Urinary bladder (tissue), 4 donors: ENCODE data around the gene SH2D1B. TPM values are rescaled to one million over a fixed set of nuclear protein-coding genes. Genes with fewer than 3 reads are reported as not detected.

Source experiments
- DNase-seq: peaks from one replicate; pipeline ENCODE4 v3.0.0-alpha.2; 2015; ENCODE audit errors: extremely low spot score
- H3K27ac ChIP-seq: one replicate; pipeline ENCODE4 v1.5.1; 2013; ENCODE audit warnings: low read depth, mild to moderate bottlenecking, moderate library complexity
- H3K36me3 ChIP-seq: one replicate; pipeline ENCODE4 v1.6.1; 2013; ENCODE audit warnings: mild to moderate bottlenecking, moderate library complexity; ENCODE audit not compliant: insufficient read depth
- H3K4me1 ChIP-seq: one replicate; pipeline ENCODE4 v1.6.1; 2013; ENCODE audit warnings: mild to moderate bottlenecking, moderate library complexity; ENCODE audit not compliant: insufficient read depth
- H3K4me3 ChIP-seq: one replicate; pipeline ENCODE4 v1.5.1; 2013; ENCODE audit warnings: low read depth, low read length
- WGBS: extraction: QIAGEN DNeasy Blood & Tissue Kit; methylation state at CpG from one replicate; pipeline ENCODE4 v1.1.7; 2013; 5-methylcytosine and 5-hydroxymethylcytosine counted together
- polyA plus RNA-seq: library from polyadenylated mRNA; stranded (reverse); fragments of 200-250 nt; gene quantifications from one replicate; pipeline ENCODE4 v1.2.3, GENCODE V29; 2013
- total RNA-seq: library from RNA; depleted of rRNA; stranded (reverse); fragments of >200 nt; gene quantifications from one replicate; pipeline ENCODE4 v1.2.3, GENCODE V29; 2014
- donor health status: healthy with polysubstance abuse.
- donor health status: healthy.

Gene SH2D1B
- total and polyA plus RNA-seq, 2 donors: 0.08 to 0.37 TPM

GRCh38 chr1:162390396-162391185 is 21.3 kb downstream of the SH2D1B start:
- H3K4me1 ChIP-seq: no peaks in the 10 kb centered on the region
- H3K4me3 ChIP-seq: no peak overlapping the region
- no peak overlapping the region for H3K27ac ChIP-seq
- H3K36me3 ChIP-seq: no peaks in the 10 kb centered on the region
- DNase-seq: no peak
- 80% methylated on average over 15 of the region's 15 CpGs for WGBS

GRCh38 chr1:162389971-162390370 is 22.0 kb downstream of the SH2D1B start:
- no peak for DNase-seq
- Histone ChIP-seq H3K4me3 (no peak overlapping the region), H3K36me3 (no peaks in the 10 kb centered on the region), H3K4me1 (no peaks in the 10 kb centered on the region), H3K27ac (no peak overlapping the region)
- WGBS: 72% methylated on average over 9 of the region's 9 CpGs

- no peak overlapping the region for H3K4me3 ChIP-seq
- no peak overlapping the region for H3K27ac ChIP-seq
- H3K36me3 ChIP-seq: no peaks in the 10 kb centered on the region
- 38% methylated on average over 11 of the region's 11 CpGs for WGBS
- no peak for DNase-seq
- no peaks in the 10 kb centered on the region for H3K4me1 ChIP-seq
Measured at GRCh38 chr1:162389021-162389818, 22.7 kb downstream of the SH2D1B start.

- H3K27ac ChIP-seq: no peak overlapping the region
- H3K36me3 ChIP-seq: no peaks in the 10 kb centered on the region
- 91% methylated on average over 5 of the region's 5 CpGs for WGBS
- no peak overlapping the region for H3K4me3 ChIP-seq
- H3K4me1 ChIP-seq: no peaks in the 10 kb centered on the region
- DNase-seq: no peak
Measured at GRCh38 chr1:162388615-162389014, 23.3 kb downstream of the SH2D1B start.

- no peak for DNase-seq
- Histone ChIP-seq H3K4me1 (no peaks in the 10 kb centered on the region), H3K27ac (no peak overlapping the region), H3K4me3 (no peak overlapping the region), H3K36me3 (no peaks in the 10 kb centered on the region)
- 87% methylated on average over 8 of the region's 8 CpGs for WGBS
Measured at GRCh38 chr1:162388083-162388594, 23.8 kb downstream of the SH2D1B start.

GRCh38 chr1:162387226-162388082 is 24.5 kb downstream of the SH2D1B start:
- no peaks in the 10 kb centered on the region for H3K36me3 ChIP-seq
- WGBS: 75% methylated on average over 20 of the region's 20 CpGs
- no peak overlapping the region for H3K27ac ChIP-seq
- DNase-seq: no peak
- H3K4me1 ChIP-seq: no peaks in the 10 kb centered on the region
- no peak overlapping the region for H3K4me3 ChIP-seq

- no peak for DNase-seq
- 83% methylated on average over 8 of the region's 8 CpGs for WGBS
Measured at GRCh38 chr1:162386292-162387225, 25.4 kb downstream of the SH2D1B start.

GRCh38 chr1:162385702-162386101 is 26.2 kb downstream of the SH2D1B start:
- WGBS: 97% methylated on average over 3 of the region's 3 CpGs
- H3K36me3 ChIP-seq: no peaks in the 10 kb centered on the region
- no peak overlapping the region for H3K4me3 ChIP-seq
- no peak overlapping the region for H3K27ac ChIP-seq
- no peak for DNase-seq
- H3K4me1 ChIP-seq: no peaks in the 10 kb centered on the region

More at GRCh38 chr1:162386292-162387225, 25.4 kb downstream of the SH2D1B start:
- H3K4me1 ChIP-seq: no peaks in the 10 kb centered on the region
- H3K27ac ChIP-seq: no peak overlapping the region
- H3K4me3 ChIP-seq: no peak overlapping the region
- H3K36me3 ChIP-seq: no peaks in the 10 kb centered on the region

- 90% methylated on average over 3 of the region's 3 CpGs for WGBS
- Histone ChIP-seq H3K36me3 (no peaks in the 10 kb centered on the region), H3K27ac (no peak overlapping the region), H3K4me1 (no peaks in the 10 kb centered on the region), H3K4me3 (no peak overlapping the region)
- DNase-seq: no peak
Measured at GRCh38 chr1:162385280-162385623, 26.7 kb downstream of the SH2D1B start.

GRCh38 chr1:162384601-162385279 is 27.2 kb downstream of the SH2D1B start:
- no peaks in the 10 kb centered on the region for H3K4me1 ChIP-seq
- 97% methylated on average over 10 of the region's 10 CpGs for WGBS
- no peak for DNase-seq
- no peak overlapping the region for H3K27ac ChIP-seq
- no peak overlapping the region for H3K4me3 ChIP-seq
- H3K36me3 ChIP-seq: no peaks in the 10 kb centered on the region

- no peak for DNase-seq
- Histone ChIP-seq H3K27ac (no peak overlapping the region), H3K36me3 (no peaks in the 10 kb centered on the region), H3K4me3 (no peak overlapping the region), H3K4me1 (no peaks in the 10 kb centered on the region)
- WGBS: 96% methylated on average over 6 of the region's 6 CpGs
Measured at GRCh38 chr1:162384116-162384515, 27.8 kb downstream of the SH2D1B start.

GRCh38 chr1:162383516-162383915 is 28.4 kb downstream of the SH2D1B start:
- 92% methylated on average over 8 of the region's 8 CpGs for whole genome bisulfite sequencing
- no peak overlapping the region for H3K4me3 ChIP-seq
- no peak for DNase-seq
- H3K4me1 ChIP-seq: no peaks in the 10 kb centered on the region
- H3K36me3 ChIP-seq: no peaks in the 10 kb centered on the region
- no peak overlapping the region for H3K27ac ChIP-seq
